NCI-H446 treated with DMSO at 0.1 percent for 48 hours (cell line): ENCODE results near the gene DPH1.

Experiments
- DNase-seq: peaks from one replicate; lab custom pipeline; 2025; lab: John Stamatoyannopoulos, UW

The DPH1 gene

DNA sequence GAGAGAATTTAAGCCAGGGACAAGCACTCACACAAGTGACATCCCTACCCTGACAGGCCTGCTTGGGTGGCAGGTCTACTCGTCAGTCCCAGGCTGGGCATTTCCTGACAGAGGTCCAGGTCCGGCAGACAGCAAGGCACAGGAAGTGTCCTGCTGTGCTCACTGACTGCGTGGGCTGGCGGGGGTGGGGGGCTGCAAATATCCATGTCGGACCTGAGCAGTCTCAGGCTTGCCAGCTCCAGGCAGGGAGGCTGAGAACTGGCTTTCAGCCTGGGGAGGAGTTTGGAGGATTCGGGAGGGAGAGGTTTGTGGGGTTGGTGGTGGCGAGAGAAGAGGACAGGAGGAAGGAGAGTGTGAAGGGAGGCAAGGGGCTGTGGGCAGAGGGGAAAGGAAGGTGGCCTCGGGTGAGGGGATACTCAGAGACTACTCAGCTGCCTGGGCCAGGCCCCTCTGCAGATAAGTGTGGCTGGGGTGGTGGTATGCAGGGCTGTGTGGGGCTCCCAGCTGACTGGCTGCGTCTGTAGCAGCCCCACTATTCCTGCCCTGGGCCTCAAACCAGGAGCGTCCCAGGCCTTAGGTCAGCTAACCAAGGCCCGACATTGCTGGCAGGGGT, 32.7 kb downstream of the DPH1 start:
- DNase-seq, result no peak

DNA sequence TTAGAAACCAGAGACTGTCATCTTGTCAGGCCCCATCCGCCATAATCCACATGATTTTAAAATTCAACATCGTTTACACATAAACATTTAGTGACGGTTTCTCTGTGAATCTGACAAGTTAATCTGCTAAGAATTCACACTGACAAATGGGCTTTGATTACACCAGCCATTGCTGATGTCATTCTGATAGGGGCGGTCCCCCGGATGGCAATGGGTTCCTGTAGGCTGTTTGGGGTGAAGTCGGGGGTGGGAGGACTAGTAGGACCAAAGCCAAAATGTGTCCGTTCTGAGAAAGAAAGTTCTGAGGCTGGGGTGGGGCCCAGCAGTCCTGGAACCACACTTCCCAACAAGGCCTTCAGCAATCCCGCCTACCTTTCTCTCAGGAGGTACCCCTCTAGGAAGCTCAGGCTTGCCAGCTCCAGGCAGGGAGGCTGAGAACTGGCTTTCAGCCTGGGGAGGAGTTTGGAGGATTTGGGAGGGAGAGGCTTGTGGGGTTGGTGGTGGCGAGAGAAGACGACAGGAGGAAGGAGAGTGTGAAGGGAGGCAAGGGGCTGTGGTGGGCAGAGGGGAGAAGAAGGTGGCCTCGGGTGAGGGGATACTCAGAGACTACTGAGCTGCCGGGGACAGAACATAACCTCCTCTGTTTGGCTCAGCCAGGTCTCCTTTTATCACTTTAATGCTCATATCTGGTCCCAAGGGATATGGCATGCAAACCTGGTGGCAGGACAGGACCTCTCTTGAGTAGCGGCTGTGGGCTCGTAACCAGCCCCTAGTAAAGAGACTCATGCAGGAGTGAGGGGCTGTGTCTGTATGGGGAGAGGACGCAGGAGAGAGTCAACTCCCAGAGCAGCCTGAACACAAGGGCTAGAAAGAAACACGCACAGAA, 33.6 kb downstream of the DPH1 start:
- no peak for DNase-seq

DNA sequence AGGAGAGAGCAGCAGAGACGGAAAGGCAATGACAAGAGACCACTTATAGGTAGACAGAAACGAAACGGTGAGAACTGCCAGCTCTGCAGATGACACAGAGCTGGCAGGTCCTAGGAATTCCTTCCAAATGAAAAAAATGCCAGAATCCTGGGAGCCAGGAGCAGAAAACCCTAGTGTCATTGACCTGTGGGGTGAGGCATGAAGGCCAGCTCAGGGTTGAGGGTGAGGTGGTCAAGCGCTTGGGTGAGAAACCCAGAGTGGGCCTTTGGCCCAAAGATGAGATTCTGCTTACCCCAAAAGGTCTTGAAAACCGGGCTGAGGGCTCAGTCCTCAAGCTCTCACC, 34.2 kb downstream of the DPH1 start:
- DNase-seq, result no peak

DNA sequence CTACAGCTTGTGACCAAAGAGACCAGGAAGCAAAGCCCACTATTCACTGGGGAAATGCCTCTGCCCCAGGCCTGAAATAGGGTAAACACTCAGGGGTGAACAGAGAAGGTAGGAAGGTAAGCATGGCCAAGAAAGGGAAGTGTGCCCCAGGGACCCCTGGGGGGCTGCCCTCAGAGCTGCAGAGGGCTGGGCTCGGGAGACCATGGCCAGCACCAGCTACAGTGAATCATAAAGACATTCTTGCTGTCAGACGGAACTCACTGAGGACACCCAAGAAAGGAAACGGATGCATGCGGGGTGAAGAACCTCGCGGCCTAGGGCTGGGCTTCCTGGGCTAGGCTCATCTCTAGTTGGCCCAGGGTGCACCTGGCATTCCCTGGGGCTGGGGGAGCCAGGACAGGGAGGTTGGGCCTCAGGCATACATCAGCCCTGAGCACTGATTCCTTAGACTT, 34.6 kb downstream of the DPH1 start:
- no peak for DNase-seq

DNA sequence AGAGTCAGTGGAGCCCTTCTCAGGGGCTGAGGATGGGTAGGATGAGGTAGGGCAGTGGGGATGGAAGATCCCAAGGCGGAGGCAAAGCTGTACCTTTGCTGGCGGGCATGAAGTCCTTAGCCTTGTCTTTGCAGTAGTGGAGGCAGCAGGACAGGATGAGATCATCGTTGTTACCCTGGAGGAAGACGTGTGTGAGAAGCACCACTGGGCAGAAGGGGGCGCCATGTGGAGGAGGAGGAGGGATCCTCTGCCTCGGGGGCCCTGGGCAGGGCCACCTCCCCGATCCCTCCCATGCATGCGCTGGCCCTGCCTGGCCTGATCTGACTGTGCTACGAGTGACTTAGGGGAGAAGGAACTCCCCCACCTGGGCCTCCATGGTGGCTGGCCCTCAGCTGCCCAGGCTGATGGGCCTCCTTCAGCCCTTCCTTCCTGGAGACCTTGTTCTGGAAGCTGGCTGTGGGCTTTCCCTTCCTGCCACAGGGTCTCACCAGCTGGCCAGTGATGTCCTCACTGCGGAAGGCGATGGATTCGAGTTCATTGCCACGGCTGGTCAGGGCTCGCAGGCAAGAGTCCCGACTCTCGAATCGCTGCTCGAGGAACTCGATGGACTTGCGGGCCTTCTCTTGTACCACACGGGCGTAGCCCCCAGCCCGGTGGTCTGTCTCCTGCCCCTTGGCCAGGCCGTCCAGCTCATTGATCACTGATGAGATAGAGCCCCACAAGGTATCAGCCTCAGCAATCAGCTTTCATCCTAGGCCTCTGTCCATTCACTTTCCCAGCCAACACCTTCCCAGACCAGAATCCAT, 35.2 kb downstream of the DPH1 start:
- DNase-seq, result no peak

DNA sequence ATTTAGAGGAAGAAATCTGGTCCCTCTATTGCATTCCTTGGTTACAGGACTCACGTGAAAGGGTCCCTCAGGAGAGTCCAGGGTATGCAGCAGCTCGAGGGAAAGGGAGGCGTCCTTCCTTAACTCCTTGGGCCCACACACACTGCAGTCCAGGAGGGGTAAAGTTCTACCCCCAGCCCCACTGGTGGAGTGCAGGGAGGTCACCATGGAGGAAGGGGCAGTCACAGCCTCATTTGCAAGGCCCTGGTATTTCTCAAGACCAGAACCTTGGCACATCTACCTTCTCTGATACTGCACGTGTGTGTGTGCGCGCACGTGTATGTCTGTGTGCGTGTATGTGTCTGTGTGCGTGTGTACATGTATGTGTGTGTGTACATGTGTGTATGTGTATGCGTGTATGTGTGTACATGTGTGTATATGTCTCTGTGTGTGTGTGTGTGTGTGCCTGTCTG, 36.0 kb downstream of the DPH1 start:
- DNase-seq, result no peak

DNA sequence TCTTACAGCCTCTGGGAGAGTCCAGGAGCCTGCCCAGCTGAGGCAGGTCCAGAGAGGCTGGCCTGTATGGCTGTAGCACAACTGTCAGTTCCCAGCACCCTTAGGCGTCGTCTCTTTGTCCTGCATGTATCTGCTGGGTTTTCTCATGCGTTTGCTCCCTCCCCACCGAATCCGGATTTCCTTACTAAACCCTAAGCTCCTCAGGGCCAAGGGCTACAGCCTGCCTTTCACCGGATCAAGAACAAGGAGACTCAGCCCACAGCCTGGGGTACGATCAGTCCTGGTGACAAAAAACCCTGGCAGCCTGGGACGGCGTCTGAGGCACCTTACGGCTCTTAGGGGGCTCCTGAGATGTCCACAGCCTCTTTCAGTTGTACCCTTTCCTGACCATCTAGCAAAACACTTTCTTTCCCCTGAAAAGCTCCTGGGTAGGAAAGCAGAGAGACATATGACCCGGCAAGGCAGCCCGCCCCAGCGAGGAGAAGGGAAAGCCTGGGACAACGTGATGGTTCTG, 37.2 kb downstream of the DPH1 start:
- DNase-seq, result no peak

DNA sequence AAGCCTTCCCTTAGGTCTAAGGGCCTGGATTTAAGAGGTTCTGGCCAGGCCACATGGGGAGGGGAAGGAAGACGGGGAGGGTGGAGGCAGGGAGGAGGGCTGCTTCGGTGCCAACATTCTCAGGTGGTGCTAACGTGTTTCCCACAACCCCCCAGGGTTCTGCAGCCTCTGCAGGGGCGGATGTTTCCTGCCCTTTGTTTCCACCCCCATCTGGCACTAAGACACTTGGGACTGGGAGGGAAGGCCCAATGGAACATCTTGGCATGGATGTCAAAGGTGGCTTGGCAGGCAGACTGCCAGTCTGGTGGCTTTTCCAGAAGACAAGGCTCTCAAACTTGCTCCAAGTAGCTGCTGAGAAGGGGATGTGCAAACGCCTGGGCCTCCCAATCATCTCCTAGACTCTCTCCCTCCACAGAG, 37.7 kb downstream of the DPH1 start:
- DNase-seq, result no peak

DNA sequence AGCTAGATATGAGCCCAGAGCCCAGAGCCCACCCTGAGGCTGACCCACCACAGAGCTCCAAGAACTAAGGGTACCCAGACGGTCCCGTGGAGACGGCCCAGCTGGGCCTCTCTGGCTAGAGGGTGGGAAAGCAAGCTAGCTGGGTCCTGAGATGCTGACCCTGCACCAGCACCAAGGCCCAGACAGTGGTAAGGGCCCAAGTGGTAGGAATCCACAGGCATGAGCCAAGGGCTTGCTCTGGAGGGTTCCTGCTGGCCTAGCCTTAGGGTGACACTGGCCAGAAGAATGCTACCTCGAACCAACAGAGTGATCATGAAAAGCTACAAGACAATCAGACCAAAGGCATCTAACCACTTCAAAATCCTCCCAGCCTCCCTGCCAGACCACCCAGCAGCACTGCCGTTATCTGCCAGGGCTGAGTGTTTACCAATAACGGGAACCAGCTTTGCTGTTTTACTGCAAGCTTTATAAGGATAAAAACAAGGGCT, 38.1 kb downstream of the DPH1 start:
- no peak for DNase-seq

DNA sequence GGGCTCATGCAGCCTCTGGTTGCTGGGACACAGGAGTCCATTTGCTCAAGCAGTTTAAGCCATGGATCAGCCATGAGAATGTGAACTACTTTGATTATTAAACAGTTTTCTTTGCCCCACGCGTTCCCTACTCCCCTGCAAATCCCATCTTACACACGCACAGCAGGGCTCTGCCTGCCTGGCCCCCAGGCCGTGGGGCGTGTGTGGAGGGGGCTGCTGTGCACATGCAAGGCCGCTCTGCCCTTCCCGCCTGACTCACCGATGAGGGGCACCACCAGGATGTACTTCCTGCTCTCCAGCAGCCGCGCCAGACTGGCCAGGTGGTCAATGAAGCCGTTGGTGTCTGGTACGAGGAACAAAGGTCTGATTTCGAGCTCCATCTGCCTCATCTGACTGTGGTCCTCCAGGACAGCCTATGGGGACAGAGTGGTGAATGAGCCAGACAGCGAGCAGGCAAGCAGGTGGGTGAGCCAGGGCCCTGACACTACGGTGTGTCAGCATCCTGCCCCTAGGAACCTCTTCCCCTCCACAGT, 38.6 kb downstream of the DPH1 start:
- DNase-seq, result no peak

DNA sequence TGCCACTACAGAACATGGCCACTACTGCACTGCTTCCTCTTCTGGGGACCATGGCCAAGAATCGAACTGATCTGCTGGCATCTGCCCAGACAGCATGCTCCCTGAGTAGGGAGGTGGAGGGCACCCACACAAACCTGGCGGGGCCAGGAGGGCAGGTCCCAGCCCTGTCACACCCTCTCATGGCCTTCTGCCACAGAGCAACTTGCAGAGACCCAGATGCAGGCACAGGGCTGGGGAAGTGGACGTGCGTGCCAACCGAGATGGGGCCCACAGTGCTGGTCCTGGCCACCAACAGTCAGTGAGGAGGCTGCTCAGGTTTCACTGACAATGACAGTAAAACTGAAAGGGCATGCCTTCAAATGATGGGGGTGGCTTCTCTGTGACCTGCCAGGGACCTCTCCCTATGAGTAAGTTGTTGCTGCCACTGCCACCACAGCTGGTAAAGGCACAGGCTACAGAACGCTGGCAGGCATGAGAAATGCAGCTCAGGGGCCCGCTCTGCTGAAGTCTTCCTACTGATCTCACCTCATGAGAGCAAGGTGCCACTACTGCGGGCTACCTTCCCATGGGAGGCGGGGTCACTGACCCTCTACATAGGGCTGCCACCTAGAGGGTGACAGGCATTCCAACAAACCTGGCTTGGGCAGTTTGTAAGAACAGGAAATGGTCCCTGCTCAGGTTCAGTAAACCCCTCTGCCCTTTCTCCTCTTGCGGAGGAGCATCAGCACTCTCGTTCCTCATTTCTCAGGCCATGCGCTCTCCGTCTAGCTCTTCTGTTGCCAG, 40.5 kb downstream of the DPH1 start:
- DNase-seq, result no peak

DNA sequence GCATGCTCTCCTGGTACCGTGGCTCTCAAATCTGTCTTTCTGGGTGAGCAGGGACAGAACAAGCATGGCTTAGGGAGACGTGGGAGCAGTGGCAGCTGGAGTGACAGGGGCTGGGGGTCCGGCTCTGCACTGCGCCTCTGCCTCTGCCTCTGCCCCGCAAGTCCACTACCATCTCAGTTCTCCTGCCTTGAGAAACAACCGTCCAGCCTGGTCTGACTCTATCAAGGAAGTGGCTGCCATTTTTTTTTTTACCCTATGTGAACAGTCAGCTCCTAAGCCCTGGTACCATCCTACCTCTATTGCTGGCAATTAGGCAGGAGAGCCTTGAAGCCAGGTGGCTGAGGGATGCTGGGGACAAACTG, 41.1 kb downstream of the DPH1 start:
- no peak for DNase-seq

DNA sequence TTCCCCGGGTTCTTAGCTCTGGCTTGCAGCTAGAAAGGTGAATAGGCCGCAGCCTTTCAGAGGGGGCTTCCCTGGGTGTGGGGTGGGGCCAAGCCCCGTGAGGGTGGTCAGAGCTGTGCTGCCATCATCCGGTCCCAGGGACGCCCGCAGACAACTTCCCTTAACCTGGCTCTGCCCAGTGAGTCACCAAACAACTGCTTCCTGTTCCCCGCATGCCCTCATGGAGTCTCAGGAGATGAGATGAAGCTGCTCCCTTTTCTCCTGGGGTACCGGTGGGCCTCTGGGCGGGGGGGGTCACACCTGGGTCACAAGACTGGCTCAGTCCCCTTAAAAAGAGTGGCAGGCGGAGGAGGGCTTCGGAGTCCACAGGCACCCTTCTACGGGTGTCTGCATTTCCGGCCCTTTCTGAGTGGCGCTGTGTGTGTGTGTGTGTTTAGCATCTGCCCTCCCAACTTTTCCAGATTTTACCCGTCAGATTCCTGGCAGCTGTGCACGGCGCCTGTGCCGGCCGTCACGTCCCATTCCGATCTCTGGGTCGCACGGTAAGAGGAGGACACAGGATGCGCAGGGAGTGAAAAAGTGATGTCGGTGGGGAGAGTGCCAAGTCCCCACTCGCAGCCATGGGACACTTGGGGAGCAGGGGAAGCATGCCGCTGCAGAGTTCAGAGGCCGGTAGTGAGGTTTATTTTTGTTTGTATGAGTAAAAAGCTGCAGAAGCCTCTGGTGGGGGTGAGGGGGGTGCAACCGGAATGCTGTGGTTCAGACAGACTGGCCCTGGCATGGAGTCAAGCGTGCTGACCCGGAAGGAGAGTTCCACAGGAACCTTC, 41.7 kb downstream of the DPH1 start:
- no peak for DNase-seq

DNA sequence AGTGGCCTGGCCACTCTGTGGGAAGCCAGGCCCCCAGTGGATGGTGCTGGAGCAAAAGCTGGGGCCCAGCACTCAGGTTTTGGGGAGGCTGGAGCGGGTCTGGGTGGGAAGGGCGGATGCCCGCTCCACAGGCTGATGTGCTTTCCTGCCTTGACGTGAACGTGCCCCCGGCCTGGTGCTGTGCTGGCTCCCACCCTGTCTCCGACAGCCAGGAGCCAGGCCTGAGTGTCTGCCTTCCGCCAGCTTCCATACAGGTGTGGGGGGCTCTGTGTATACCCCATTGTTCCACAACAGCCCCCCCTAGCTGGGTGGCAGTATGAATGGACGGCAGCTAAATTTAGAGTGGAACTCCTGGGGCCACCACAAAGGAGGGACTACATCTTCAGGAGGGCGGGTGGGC, 45.0 kb downstream of the DPH1 start:
- DNase-seq, result no peak

DNA sequence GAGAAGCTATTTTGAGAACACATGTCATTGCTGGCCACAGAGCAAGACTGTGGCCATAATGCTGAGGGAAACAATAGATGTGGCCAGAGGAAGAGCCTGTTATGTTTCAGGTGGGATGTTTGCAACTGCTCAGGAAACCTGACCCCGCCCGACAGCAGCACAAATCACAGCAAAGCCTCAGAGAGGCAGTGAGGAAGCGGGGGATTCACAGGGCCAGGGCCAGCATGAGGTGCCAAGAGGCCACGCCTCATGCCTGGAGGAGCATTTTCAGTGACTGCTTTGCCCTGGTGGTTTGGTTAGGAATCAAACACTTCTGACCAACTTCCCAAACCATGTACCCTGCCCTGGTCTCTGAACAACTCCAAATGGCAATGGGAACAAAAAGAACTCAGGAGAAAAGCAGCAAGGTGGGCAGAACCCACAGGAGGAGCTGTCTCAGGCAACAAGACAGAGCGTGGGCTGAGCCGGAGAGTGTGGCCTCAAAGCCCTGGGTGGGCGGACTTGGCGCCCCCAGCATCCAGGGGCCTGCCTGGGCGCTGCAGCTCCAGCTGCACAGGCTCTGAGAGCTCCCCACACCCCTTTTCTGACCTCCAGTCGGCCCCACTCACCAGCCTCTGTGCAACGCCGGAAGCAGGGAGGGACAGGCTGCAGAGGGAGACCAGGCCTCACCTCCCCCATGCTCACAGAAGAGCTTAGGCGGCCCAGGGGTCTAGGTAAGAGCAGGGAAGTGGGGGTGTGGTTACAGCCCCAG, 45.6 kb downstream of the DPH1 start:
- DNase-seq, result no peak

DNA sequence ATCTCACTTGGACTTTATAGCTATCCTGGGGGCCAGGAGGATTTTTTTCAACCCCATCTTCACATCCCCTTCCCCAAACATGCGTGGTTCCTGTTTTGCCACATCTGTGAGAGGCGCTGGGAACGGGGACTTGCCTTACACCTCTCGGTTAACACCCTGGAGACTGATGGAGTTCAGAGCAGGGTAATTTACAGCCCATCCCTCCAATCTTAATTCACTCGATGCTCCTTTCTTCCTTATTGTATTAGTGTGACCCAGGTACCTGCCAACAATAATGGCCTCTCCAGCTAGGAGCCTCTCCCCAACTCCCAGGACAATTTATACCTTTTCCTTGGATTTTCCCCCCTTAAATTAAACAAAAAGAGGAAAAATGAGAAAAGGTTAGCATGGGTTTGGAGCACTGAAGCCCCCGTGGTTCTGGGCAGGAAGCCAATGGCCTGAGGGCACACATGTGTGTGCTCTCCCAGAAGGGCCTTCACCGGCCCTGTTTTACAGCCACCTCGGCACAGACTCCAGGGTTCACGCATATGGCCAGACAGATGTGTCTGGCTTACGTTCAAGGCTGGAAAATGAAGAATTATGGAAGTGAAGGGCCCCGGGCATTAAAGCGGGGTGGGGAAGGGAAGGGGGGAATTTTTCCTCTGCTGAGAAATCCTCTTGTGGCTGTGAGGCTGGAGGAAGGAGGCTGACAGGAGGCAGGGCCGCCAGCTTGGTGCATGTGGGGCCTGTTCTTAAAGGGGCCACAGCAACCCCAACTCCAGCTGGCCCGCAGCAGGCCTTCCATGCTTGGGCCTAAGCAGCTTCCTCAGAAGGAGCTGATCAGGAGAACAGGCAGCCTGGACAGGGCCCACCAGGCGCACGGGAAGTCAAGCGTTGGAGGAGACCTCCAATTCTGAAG, 46.4 kb downstream of the DPH1 start:
- no peak for DNase-seq

DNA sequence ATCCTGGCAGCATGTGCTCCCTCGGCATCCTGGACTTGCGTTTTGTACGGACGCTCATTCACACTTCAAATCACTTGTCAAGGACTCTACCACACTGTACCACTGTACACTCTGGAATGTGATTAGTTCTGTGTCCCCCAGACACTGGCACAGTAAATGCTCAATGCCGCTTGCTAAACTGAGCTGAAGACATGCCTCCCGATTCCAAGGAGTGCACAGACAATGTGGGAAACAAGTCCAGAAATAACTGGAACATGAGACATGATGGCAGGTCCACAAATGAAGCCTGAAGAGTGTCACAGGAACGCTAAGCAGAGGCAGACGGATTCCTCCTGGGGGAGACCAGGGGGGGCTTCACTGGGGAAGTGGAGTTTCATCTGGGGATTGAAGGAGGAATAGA, 47.1 kb downstream of the DPH1 start:
- no peak for DNase-seq

DNA sequence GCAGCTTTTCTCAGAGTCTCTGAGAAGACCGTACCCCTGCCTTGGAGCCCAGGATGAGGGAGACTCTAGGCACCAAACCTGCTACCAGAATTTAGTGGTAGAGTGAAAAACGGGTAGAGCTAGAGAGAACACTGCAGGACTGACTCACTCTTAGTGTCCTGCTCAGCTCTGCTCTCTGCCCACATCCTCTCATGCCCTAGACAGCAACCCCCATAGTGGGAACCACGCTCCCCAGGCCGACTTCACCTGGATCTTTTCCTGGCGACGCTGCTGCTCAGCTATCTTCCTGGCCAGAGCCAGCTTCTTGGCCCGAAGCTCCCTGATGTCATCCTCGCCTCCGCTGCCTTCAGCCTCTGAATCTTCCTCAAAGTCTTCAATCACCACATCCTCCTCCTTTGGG, 51.6 kb downstream of the DPH1 start:
- DNase-seq, result no peak
